Activated gamma-delta T cell treated with anti-CD3 and anti-CD28 coated beads, Interleukin-2, amount 50 U/mL, for 16 hours (primary cell): Measurements from ENCODE around the gene VTI1B.

Source experiments
- DNase-seq: peaks from one replicate; pipeline ENCODE4 v3.0.0-alpha.2; 2020; ENCODE audit warnings: low read depth

Gene VTI1B

GRCh38 chr14:67675219-67675582 lies 769 bp upstream of the VTI1B start:
- DNase-seq = no peak

GRCh38 chr14:67674139-67674479 lies 323 bp downstream of the VTI1B start:
- peak; percentile 20 for DNase-seq

GRCh38 chr14:67673451-67673850 lies 981 bp downstream of the VTI1B start:
- DNase-seq = no peak

- peak; percentile 1 for DNase-seq
These were observed 5.9 kb downstream of the VTI1B start for GRCh38 chr14:67668559-67668958.

GRCh38 chr14:67666750-67667449 lies 7.5 kb downstream of the VTI1B start:
- no peak for DNase-seq

GRCh38 chr14:67665868-67666267 lies 8.6 kb downstream of the VTI1B start:
- DNase-seq = no peak

GRCh38 chr14:67663633-67664032 lies 10.8 kb downstream of the VTI1B start:
- no peak for DNase-seq

- DNase-seq = no peak
These were observed 20.7 kb downstream of the VTI1B start for GRCh38 chr14:67653651-67654280.

- no peak for DNase-seq
These were observed 22.2 kb downstream of the VTI1B start for GRCh38 chr14:67652189-67652588.

- no peak for DNase-seq
These were observed 23.7 kb downstream of the VTI1B start for GRCh38 chr14:67650694-67651093.

GRCh38 chr14:67650151-67650550 lies 24.3 kb downstream of the VTI1B start:
- no peak for DNase-seq

- no peak for DNase-seq
These were observed 28.3 kb downstream of the VTI1B start for GRCh38 chr14:67646131-67646530.

GRCh38 chr14:67645414-67645813 lies 29.0 kb downstream of the VTI1B start:
- no peak for DNase-seq

- DNase-seq = no peak
These were observed 30.0 kb downstream of the VTI1B start for GRCh38 chr14:67644428-67644827.

- DNase-seq = no peak
These were observed 30.7 kb downstream of the VTI1B start for GRCh38 chr14:67643713-67644112.

- DNase-seq = no peak
These were observed 32.3 kb downstream of the VTI1B start for GRCh38 chr14:67641902-67642749.

- DNase-seq = no peak
These were observed 33.0 kb downstream of the VTI1B start for GRCh38 chr14:67641480-67641879.

- DNase-seq = no peak
These were observed 35.8 kb downstream of the VTI1B start for GRCh38 chr14:67638642-67639041.

- DNase-seq = no peak
These were observed 38.0 kb downstream of the VTI1B start for GRCh38 chr14:67636361-67636919.

GRCh38 chr14:67633451-67634147 lies 40.8 kb downstream of the VTI1B start:
- no peak for DNase-seq

- DNase-seq = no peak
These were observed 43.5 kb downstream of the VTI1B start for GRCh38 chr14:67630938-67631337.

GRCh38 chr14:67630186-67630585 lies 44.2 kb downstream of the VTI1B start:
- DNase-seq = no peak
